ENCODE measurements around the gene BCHE. TPM values are rescaled to one million over a fixed set of nuclear protein-coding genes. Genes with fewer than 3 reads are reported as not detected.

Gene BCHE
- 10 to 100 TPM in 3 of 4 donors, 1 to 10 TPM in 1; 7.9 to 47.1 (median 17.0) TPM for polyA plus RNA-seq (ENCODE audit: insufficient read length in 4 of 4)

DNA sequence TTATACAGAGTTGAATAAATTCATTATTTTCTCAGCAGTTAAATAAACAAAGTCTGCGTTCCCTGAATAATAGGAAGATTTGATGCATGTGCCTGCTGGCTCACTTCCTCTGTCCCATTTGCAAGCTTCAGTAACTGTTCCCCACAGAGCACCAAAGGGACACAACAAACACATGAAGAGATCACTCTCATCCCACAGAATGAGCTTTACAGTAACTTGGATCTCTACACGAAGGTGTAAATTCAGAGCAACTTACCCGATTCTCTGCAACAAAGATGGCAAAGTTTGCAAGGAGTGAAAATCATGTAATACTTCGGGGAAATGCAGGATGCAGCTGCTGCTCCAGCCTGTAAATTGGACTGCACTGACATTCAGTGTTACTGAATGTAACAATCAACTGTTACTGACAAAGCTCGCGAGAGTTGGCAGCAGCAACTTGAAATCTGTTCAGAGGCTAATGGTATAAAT is at the start of gene BCHE:
Gene BCHE, minus strand, starts transcription at position 366 of the 468 bp plus-strand sequence. CDS start 6,390 bp downstream, outside the sequence.
- peak in 3 of 4 donors; percentile 3 to 33 (median 4) for DNase-seq (ENCODE audit: low read depth in 4 of 4, low spot score in 3 of 4)

GRCh38 chr3:165885558-165886270 is 48.5 kb upstream of the BCHE start:
- no peak for DNase-seq (ENCODE audit: low read depth in 4 of 4, low spot score in 3 of 4)

- no peak for DNase-seq (ENCODE audit: low read depth in 4 of 4, low spot score in 3 of 4)
Measured at GRCh38 chr3:165884518-165884917, 47.3 kb upstream of the BCHE start.

GRCh38 chr3:165883863-165884478 is 46.7 kb upstream of the BCHE start:
- DNase-seq (ENCODE audit: low read depth in 4 of 4, low spot score in 3 of 4) = no peak

- DNase-seq (ENCODE audit: low read depth in 4 of 4, low spot score in 3 of 4) = no peak
Measured at GRCh38 chr3:165883117-165883516, 45.9 kb upstream of the BCHE start.

DNA sequence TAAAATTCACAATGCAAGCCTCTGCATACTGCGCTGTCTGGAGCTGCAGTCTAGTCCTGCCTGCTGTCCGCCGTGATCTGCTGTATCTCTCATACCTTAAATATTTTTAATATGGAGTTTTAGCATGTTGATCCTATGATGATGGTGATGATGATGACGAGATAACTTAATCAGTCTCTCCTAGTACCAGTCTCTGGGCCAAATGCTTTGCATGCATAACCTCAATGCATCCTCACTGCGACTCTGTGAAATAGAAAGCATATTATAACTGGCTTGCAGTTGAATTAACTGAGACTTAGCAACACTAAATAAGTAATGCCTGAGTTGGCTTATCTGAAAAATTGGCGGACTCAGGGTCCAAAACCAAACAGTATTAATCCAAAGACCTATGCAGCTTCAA is 38.4 kb upstream of the BCHE start:
- no peak for DNase-seq (ENCODE audit: low read depth in 4 of 4, low spot score in 3 of 4)

DNA sequence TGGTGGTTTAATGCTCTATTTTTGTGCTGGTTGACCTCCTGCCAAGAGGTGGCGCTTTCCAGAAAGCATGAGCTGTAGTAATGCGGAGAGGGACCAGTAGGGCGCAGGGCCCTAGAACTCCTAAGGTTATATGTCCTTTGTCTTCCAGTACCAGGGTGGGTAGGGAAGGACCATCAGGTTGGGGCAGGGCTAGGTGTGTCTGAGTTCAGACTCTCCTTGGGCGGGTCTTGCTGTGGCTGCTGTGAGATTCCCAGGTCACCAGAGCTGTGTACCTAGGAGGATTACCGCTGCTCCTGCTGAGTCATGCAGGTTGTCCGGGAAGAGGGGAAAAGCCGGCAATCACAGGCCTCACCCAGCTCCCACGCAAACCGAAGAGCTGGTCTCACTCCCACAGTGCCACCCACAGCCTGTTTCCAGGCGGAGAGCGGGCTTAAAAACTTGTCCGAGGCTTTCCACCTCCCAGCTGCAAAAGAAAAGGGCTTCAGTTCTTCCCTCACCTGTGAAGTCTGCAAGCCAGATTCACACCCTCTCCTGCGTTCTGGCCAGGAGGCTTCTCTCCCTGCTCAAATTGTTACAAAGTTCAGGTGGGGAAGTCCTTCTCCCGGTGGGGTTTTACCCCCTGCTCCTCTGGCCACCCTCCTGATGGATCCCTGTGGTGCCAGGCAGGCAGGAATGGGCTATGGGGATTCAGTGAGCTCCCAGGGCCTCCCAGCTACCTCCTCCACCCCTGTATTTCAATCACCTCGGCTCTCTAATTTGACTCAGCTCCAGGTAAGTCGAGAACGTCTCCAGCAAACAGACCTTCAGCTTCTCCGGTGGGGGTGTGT is 37.7 kb upstream of the BCHE start:
- DNase-seq (ENCODE audit: low read depth in 4 of 4, low spot score in 3 of 4) = no peak

DNA sequence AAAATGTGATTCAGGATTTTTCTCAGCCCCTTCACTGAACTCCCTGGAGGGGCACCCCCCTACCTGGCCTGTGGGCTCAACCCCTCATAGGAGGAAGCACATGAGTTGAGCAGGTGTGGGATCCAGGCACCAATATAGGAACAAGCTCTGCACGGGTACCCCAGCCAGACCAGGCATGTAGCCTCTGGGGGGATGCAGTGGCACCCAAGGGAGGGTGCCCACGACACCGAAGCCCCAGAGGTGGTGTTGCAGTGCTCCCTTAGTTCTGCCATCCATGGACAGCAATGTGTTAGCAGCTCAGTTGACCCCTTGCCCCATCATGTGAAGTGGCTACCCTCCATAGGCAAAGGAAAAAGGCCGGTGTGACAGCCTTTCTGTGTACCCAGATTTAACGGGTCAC is 30.9 kb upstream of the BCHE start:
- no peak for DNase-seq (ENCODE audit: low read depth in 4 of 4, low spot score in 3 of 4)

DNA sequence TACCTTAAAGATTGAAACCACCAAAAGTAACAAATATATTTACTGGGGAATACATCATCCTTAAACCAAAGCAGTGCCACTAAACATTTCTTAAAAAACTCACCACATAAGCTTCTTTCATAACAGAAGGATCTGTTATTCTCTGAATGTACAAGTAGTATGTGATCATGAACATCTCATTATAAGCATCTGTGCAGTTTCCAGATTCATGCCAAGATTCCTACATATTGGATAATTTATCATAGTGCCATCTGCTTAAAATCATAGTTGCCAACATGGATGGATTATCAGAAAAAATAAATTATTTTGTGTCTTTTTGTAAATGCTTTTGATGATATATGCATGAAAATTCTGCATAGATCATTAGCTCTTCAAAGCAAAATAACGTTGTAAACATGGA is 21.8 kb upstream of the BCHE start:
- DNase-seq (ENCODE audit: low read depth in 4 of 4, low spot score in 3 of 4) = no peak

DNA sequence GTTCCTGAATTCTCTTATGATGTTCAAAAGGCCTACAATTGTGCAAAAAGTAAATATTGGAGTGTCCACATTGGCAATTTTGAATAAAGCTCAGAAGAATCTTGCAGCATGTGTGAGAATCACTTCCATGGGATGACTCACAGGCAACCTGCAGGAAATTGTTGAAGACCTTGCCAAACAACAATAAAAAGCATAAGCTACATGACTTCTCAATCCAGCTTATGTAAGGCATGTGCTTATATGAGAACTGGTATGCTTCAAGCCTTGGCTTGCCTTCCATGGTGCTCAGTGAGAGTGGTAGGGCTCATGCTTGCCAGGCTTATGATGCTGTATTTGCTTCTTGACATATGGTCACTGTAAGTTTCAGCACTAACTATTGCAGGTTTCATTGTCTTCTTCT is 18.4 kb upstream of the BCHE start:
- no peak for DNase-seq (ENCODE audit: low read depth in 4 of 4, low spot score in 3 of 4)

DNA sequence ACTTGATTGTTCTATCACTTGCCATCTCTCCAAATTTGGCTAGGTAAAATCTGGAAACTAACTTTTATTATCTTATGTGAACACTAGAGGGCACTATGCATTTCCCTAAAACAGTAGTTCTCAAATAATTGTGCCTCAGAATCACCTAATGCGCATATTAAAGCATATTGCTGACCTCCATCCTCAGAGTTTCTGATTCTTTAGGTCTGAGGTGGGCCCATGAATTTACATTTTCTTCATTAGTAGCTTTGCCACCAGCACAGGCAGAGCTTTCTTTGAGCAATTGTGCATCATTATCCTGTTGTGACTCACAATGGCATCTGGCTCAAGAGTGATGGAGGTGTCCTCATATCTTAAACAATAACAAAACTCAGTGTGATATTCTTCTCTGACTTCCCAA is 17.5 kb upstream of the BCHE start:
- no peak for DNase-seq (ENCODE audit: low read depth in 4 of 4, low spot score in 3 of 4)

- DNase-seq (ENCODE audit: low read depth in 4 of 4, low spot score in 3 of 4) = no peak
Measured at GRCh38 chr3:165852711-165853110, 15.5 kb upstream of the BCHE start.

DNA sequence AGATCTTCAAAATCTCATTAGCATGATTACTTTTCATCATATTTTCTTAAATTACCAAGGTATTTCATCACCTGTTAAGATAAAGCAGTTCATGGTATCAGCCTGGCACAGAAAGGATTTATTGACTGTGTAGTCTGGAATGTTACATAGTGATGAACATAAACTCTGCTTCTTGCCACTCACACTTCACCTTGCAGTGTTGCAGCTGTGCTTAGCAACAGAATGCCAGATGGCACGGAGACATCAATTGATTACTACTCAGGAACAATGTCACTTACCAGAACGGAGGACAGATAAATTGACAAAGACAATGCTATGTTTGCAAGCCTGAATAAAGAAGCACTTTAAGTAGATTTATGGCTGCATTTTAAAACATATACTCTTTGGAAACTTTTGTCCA is 15.0 kb upstream of the BCHE start:
- no peak for DNase-seq (ENCODE audit: low read depth in 4 of 4, low spot score in 3 of 4)

- no peak for DNase-seq (ENCODE audit: low read depth in 4 of 4, low spot score in 3 of 4)
Measured at GRCh38 chr3:165846056-165846455, 8.8 kb upstream of the BCHE start.

GRCh38 chr3:165839296-165840076 is 2.3 kb upstream of the BCHE start:
- DNase-seq (ENCODE audit: low read depth in 4 of 4, low spot score in 3 of 4) = peak in 3 of 4 donors; percentile 24 to 37 (median 25)

DNA sequence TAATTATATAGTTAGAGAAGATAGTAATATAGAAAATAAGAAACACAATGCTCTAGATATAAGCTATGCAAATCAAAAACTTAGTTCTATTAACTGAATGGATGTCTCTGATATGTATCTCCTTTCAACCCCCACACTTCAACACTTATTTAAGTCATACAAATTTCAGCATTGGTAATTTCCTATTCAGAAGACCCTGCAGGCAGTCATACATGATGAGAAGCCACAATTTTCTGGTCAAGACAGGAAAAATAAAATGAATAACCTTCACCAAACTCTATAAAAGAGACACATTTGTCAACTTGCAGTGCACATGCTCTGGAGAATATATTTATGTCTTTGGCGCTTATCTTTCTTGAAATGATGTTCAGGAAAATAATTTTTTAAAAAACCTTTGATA is 578 bp upstream of the BCHE start:
- no peak for DNase-seq (ENCODE audit: low read depth in 4 of 4, low spot score in 3 of 4)

GRCh38 chr3:165835431-165835830 is 1.8 kb downstream of the BCHE start:
- no peak for DNase-seq (ENCODE audit: low read depth in 4 of 4, low spot score in 3 of 4)

- DNase-seq (ENCODE audit: low read depth in 4 of 4, low spot score in 3 of 4) = no peak
Measured at GRCh38 chr3:165830746-165831145, 6.5 kb downstream of the BCHE start.

DNA sequence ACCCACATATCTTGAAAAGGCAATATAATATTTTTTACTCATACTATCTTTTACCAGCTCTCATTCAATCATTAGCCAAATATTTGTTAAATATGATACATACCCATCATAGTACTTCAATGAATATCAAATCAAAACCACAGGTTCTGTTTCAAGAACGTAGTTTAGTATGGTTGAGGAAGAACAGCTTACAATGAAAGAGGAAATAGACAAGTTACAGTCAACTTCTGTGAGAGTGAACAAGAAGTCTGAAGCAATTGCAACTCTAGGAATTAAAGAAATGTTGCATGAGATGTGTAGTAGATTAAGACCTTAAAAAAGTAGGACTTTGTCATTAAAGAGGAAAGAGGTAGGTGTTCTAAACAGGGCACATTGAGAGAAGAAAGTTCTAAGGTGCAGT is 9.3 kb downstream of the BCHE start:
- DNase-seq (ENCODE audit: low read depth in 4 of 4, low spot score in 3 of 4) = no peak

- no peak for DNase-seq (ENCODE audit: low read depth in 4 of 4, low spot score in 3 of 4)
Measured at GRCh38 chr3:165827233-165827632, 10.0 kb downstream of the BCHE start.

Measured in left renal pelvis (tissue), 4 donors.